NCI-H226 (cell line): ENCODE results near the gene OR2H2.

Experiments used
- DNase-seq: peaks from one replicate; pipeline ENCODE4 v3.0.0-alpha.2; 2015

OR2H2 gene

DNA sequence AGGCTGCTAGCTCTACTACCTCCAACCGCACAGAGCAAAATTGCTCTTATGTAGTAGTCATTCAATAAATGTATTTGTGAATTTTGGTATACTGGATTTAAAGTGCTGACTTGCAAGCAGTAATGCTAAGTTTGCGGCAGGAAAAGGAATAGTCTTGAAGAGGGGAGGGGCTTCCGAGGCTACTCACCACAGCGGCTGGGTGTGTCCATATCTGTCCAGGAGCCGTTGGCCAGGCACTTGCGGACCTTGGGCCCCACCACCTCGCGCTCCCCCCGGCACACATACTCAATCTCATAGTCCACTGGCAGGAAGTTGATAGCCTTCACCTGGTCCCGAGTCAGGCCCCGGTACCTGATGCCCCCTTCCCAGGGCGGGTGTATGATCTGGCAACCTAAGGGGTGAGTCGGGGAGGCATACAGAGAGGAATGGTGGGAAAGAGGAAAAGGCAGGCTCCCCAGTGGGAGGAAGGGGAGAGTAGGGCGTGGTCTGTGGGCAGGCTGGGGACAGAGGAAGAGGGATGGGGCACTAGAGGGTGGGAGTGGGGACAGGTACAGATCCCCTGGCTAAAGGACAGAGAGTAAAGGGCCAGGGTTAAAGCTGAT is 46.4 kb downstream of the OR2H2 start:
- no peak for DNase-seq

DNA sequence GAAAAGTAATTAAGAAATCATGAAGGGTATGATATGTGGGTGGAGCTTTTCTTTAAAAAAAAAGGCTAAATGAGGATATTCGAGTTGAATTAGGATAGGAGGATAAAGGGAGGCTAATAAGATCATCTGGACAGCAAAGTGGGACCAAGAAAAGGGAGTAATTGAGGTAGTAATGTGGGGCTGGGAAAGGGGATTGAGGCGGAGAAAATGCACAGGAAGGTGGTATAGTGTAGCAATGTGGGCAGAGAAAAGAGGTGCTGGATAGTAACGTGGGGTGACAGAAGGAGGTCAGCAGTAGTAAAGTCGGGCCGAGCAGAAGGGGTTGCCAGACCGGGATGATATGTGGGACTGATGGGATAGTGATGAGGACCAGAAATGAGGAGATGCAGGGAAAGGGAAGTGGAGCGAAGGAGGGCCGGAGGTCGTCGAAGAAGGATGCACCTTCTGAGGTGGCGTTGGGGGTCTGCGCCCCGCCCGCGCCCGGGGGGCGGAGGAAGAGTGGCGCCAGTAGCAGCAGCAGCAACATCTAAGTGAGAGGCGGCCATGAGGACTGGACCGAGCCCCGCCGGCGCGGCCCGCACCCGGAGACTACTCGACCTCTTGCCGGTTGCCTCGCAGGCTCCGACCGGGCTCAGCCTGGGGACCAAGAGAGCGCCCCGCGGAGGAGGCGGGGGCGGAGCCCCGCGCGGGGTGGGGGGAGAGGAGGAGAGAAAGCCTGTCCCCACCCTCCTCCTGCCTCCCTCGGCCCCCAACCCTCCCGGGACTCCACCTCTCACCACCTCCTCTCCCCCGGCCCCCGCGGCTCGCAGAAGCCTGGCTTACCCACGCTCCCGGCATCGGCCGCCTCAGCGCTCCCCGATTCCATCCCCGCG is 47.2 kb downstream of the OR2H2 start:
- peak; percentile 43 for DNase-seq

DNA sequence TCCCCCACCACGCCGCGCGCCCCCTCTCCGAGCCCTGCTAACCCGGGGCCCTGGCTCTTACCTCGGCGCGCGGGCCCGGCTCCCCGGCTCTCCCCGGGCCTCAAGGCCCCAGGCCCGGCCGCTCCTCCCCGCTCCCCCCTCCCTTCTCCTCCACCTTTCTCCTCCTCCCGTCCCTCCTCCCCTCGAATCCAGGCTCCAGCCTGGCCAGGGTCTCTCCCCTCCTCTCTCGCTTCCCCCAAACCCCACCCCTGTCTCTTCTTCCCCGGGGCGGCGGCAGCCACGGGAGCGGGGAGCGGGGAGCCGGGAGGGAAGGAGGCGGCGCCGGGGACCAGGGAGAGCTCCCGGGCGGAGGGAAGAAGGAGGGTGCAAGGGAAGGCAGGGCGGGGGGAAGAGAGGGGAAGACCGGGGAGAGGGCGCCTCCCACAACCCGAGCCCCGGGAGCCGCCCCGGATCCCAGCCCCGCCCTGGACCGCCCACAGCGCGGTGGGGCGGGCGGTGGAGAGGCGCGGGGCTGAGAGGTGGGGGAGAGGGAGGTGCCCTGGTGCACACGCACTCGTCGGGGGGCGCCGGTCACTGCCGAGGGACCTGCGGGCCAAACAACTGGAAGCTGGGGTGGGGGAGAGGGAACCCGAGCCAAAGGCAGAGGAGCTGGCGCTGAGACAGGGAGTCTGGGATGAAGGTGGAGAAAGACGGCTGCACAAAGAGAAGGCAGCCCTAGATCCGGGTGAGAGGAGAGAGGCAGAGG is 48.0 kb downstream of the OR2H2 start, which contains the start of gene GABBR1:
TSS of gene GABBR1 (minus strand) at position 395 of the 745 bp plus-strand sequence. CDS start 798 bp downstream, outside the sequence.
- peak; percentile 83 for DNase-seq

DNA sequence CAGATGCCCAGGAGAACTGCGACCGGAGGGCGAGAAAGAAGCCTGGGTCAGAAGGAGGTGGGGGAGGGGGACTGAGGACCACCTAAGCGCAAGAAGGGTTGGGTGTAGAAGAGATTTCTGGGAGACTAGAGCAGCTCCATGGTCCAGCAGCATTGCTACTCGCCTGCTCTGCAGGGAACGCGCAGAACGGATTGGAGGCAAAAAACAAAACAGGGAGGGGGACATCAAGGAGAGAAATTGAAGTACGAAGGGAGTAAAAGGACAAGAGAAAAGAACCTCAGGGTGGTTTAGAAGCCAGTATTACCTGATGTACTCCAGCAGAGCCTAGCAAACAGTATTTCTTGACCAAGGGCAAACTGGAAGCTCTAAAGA is 48.6 kb downstream of the OR2H2 start:
- no peak for DNase-seq

DNA sequence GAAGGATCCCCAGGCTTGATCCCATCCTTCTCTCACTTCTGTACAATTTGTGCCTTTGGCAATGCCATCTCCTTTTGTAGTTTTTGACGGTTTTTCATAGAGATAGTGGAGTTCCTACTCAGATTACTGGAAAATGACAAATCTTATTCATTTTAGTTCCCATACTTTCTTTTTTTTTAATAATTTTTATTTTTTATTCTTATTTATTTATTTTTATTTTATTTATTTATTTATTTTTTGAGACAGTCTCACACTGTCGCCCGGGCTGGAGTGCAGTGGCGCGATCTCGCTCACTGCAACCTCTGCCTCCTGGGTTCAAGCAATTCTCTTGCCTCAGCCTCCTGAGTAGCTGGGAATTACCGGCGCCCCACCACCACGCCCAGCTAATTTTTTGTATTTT is 52.3 kb downstream of the OR2H2 start:
- no peak for DNase-seq
